ENCODE measurements around the gene CAND1. TPM values are rescaled to one million over a fixed set of nuclear protein-coding genes. Genes with fewer than 3 reads are reported as not detected.

CAND1 gene
- total and polyA plus RNA-seq, 9 of the 15 experiments (the other 6 are each of a cell fraction or from before 2014, with no cell fraction given): 24.0 to 167 (median 77.5) TPM

- TF ChIP-seq MYC (IDR thresholded peaks at IDR 0.05; ENCODE audit: low read depth, low read length) (peak; percentile 94), MYC (CRISPR knock-in tag; IDR thresholded peaks at IDR 0.05; ENCODE audit: borderline replicate concordance, low read depth) (peak; percentile 91; the same call in 1 of the 2 replicates)
Measured at GRCh38 chr12:67268896-67269632, at the start of gene CAND1 (continued).

- Histone ChIP-seq H3K4me1 (replicated peaks in 1 of 2; ENCODE audit: control insufficient read depth in 2 of 2, insufficient read depth in 2 of 2, low read length in 2 of 2) (no peaks in the 10 kb centered on the region), H2AFZ (ENCODE audit: low read depth, low read length) (no peak overlapping the region), H3K4me2 (ENCODE audit: insufficient read depth, low read length) (no peak overlapping the region), H3K27me3 (ENCODE audit: control insufficient read depth in 2 of 2, insufficient read depth in 2 of 2, low read length in 2 of 2) (peaks cover 0 to 6% of the 10 kb centered on the region in 2 experiments; a peak in 1 of 5 replicates), H3K9ac (ENCODE audit: insufficient read depth in 1 of 2, low read depth in 2 of 2, low read length in 2 of 2) (no peak overlapping the region), H4K20me1 (replicated peaks; ENCODE audit: control insufficient read depth, insufficient read depth, low read length) (no peaks in the 10 kb centered on the region), H3K36me3 (ENCODE audit: control insufficient read depth, insufficient read depth, low read length) (no peaks in the 10 kb centered on the region), H3K4me3 (no peak overlapping the region), H3K9me1 (ENCODE audit: control insufficient read depth, insufficient read depth, low read length) (no peaks in the 10 kb centered on the region), H3K79me2 (ENCODE audit: control insufficient read depth, insufficient read depth, low read length) (no peaks in the 10 kb centered on the region), H3K9me3 (replicated peaks; ENCODE audit: control insufficient read depth, insufficient read depth, low read depth, low read length) (no peaks in the 10 kb centered on the region), H3K27ac (ENCODE audit: extremely low read depth, low read depth, low read length) (no peak overlapping the region)
- BruUV-seq (replicated peaks): no TSS peak
- FAIRE-seq: no peak
- TF ChIP-seq RAD21 (CRISPR knock-in tag; conservative IDR thresholded peaks at IDR 0.05 in 1 of 2, IDR thresholded peaks at IDR 0.05 in 1 of 2): peak in 1 of 2 experiments; percentile 40; a peak in 2 of 4 replicates
- no peak for TF ChIP-seq POLR2A (conservative IDR thresholded peaks at IDR 0.05)
- TF ChIP-seq CTCF (IDR thresholded peaks at IDR 0.05 in 2 of 3, conservative IDR thresholded peaks at IDR 0.05 in 1 of 3; ENCODE audit: insufficient read depth in 2 of 3, low read depth in 1 of 3, low read length in 3 of 3): peak; percentile 24 to 41 (median 40); a peak in 4 of 6 replicates
- no peak for TF ChIP-seq TGIF2 (CRISPR knock-in tag; IDR thresholded peaks at IDR 0.05)
- peak; percentile 7; the same call in 1 of the 2 replicates for TF ChIP-seq REST (IDR thresholded peaks at IDR 0.05; ENCODE audit: borderline replicate concordance)
- TF ChIP-seq REST (CRISPR knock-in tag; IDR thresholded peaks at IDR 0.05; ENCODE audit: low read depth): no peak
- whole genome bisulfite sequencing (ENCODE audit: insufficient coverage, low coverage, missing lambda C conversion rate): 13% methylated on average over 3 of the region's 4 CpGs
- ATAC-seq: peak; percentile 27; the same call in 1 of the 3 replicates
- in situ Hi-C loops (cut with MboI) (no loop called here), intact Hi-C loops (cut with micrococcal nuclease) (loop anchor here (10.0 kb wide), 1 partner anchor 195 kb away; no protein-coding TSS in a partner anchor)
- POLR2A ChIA-PET: no interaction called here
- DNase-seq (ENCODE audit: extremely low read depth in 1 of 4, low spot score in 3 of 4): peak in 1 of 4 experiments; percentile 18
- CTCF ChIA-PET (ENCODE audit: low intra/inter-chr PET ratio): interaction anchor here (0.5 kb wide), 1 partner anchor 241 kb away, joined by 3 read pairs; no protein-coding TSS in a partner anchor
Measured at GRCh38 chr12:67220065-67220464, 49.1 kb upstream of the CAND1 start.

Measured in K562 (cell line).